HepG2 (cell line): Measurements from ENCODE around the gene EDN3. TPM values are rescaled to one million over a fixed set of nuclear protein-coding genes. Genes with fewer than 3 reads are reported as not detected.

Experiments
- ATAC-seq: fragments of 200-7000 bp; cut with Tn5 transposase; 3 replicates; pipeline ENCODE4 v1.9.1; 2020; ENCODE audit warnings: mild to moderate bottlenecking, moderate library complexity
- BruUV-seq: library from RNA; stranded (reverse); fragments of 400-500 nt; replicated peaks from 2 replicates; lab custom pipeline; 2021; lab: Mats Ljungman, UMichigan
- CTCF ChIA-PET: fragments of 300-600 bp; formaldehyde crosslinking; extraction: SDS; loops from one replicate; lab custom pipeline; 2021; ENCODE audit warnings: low total read pairs, inconsistent platforms, low intra/inter-chr PET ratio; lab: Yijun Ruan, JAX
- POLR2A ChIA-PET: fragments of 350-600 bp; sonication (Branson Sonifier 250); formaldehyde crosslinking; loops from one replicate; lab custom pipeline; 2020; ENCODE audit warnings: antibody characterized with exemption, inconsistent platforms; lab: Yijun Ruan, JAX
- DNase-seq: peaks from one replicate; pipeline ENCODE4 v3.0.0-alpha.2; 2015; ENCODE audit warnings: low spot score
- FAIRE-seq: peaks from 3 replicates; lab custom pipeline; 2011; peaks lifted over from hg19 to GRCh38; lab: Jason Lieb, UNC
- H2AFZ ChIP-seq: one replicate; pipeline ENCODE4 v1.6.1; 2011; ENCODE audit warnings: low read length, inconsistent platforms
- H3K27ac ChIP-seq: fragments of 300-600 bp; 3 replicates; pipeline ENCODE4 v1.8.0; 2011; ENCODE audit warnings: mixed run types, mild to moderate bottlenecking, mixed read lengths, low read length, inconsistent platforms; ENCODE audit not compliant: insufficient read depth; ENCODE audit errors: extremely low read length
- H3K27me3 ChIP-seq, 2 experiments: fragments of 200-600 bp in 1 of 2; 2 replicates in 1 of 2; 3 replicates in 1 of 2; pipeline versions ENCODE4 v1.6.0 to v1.8.0; 2011; ENCODE audit warnings: low read length in 2 of 2, mild to moderate bottlenecking in 2 of 2, moderate library complexity in 2 of 2, inconsistent platforms in 1 of 2; ENCODE audit not compliant: insufficient read depth in 2 of 2, control insufficient read depth in 1 of 2
- H3K36me3 ChIP-seq, 2 experiments: fragments of 200-600 bp in 1 of 2; replicated peaks in 1 of 2; 2 replicates in 1 of 2; 3 replicates in 1 of 2; pipeline versions ENCODE4 v1.5.1 to v1.8.0; 2011; ENCODE audit warnings: low read length in 2 of 2, inconsistent platforms in 1 of 2; ENCODE audit not compliant: insufficient read depth in 2 of 2, control insufficient read depth in 1 of 2
- H3K4me1 ChIP-seq: 2 replicates; pipeline ENCODE4 v1.5.1; 2012; ENCODE audit warnings: low read length, inconsistent platforms; ENCODE audit not compliant: insufficient read depth
- H3K4me2 ChIP-seq: 2 replicates; pipeline ENCODE4 v1.6.0; 2011; ENCODE audit warnings: low read depth, low read length, inconsistent platforms
- H3K4me3 ChIP-seq, 3 experiments: fragments of 200-600 bp in 1 of 3; sonication (generic), shearing (Covaris generic) in 1 of 3; replicated peaks in 1 of 3; 2 replicates each; pipeline ENCODE4 v1.5.1; 2011 to 2016; ENCODE audit warnings: low read length in 3 of 3, inconsistent platforms in 2 of 3, low read depth in 2 of 3, mild to moderate bottlenecking in 2 of 3, control low read depth in 1 of 3, mixed read lengths in 1 of 3; ENCODE audit not compliant: insufficient read depth in 1 of 3
- H3K79me2 ChIP-seq: one replicate; pipeline ENCODE4 v1.6.1; 2011; ENCODE audit warnings: low read length, inconsistent platforms; ENCODE audit not compliant: insufficient read depth
- H3K9ac ChIP-seq: 2 replicates; pipeline ENCODE4 v1.6.0; 2011; ENCODE audit warnings: mild to moderate bottlenecking, low read depth, low read length, inconsistent platforms; ENCODE audit not compliant: insufficient read depth
- H3K9me3 ChIP-seq: 2 replicates; pipeline ENCODE4 v1.5.1; 2012; ENCODE audit warnings: mild to moderate bottlenecking, low read length
- H4K20me1 ChIP-seq: 2 replicates; pipeline ENCODE4 v1.6.0; 2011; ENCODE audit warnings: inconsistent platforms, mild to moderate bottlenecking, low read length, moderate library complexity; ENCODE audit not compliant: insufficient read depth
- ATF7 ChIP-seq, 2 experiments: fragments of 450-650 bp in 1 of 2; sonication (generic) in 1 of 2; formaldehyde crosslinking in 1 of 2; IDR thresholded peaks; 2 replicates each; pipeline versions ENCODE4 v1.4.0 to v1.6.1; 2016 to 2020; ENCODE audit warnings: antibody characterized with exemption in 1 of 2, mild to moderate bottlenecking in 1 of 2, missing genetic modification reagents in 1 of 2
- GMEB1 ChIP-seq: sonication (generic); formaldehyde crosslinking; IDR thresholded peaks from 2 replicates; pipeline ENCODE4 v1.5.1; 2020; ENCODE audit warnings: missing genetic modification reagents, mild to moderate bottlenecking, borderline replicate concordance
- LRRFIP1 ChIP-seq: sonication (generic); formaldehyde crosslinking; conservative IDR thresholded peaks from 2 replicates; pipeline ENCODE4 v1.4.0; 2020; ENCODE audit warnings: missing genetic modification reagents
- PHF5A ChIP-seq: IDR thresholded peaks from one replicate; pipeline ENCODE4 v1.6.1; 2018; ENCODE audit warnings: low read depth, missing genetic modification reagents; ENCODE audit not compliant: unreplicated experiment
- SPEN ChIP-seq: sonication (generic); formaldehyde crosslinking; IDR thresholded peaks from 2 replicates; pipeline ENCODE4 v1.5.1; 2020; ENCODE audit warnings: low read depth, mild to moderate bottlenecking, missing genetic modification reagents
- TFDP1 ChIP-seq: IDR thresholded peaks from 2 replicates; pipeline ENCODE4 v1.6.1; 2016; ENCODE audit warnings: missing compliant biosample characterization, missing genetic modification reagents, borderline replicate concordance
- TOPORS ChIP-seq: sonication (generic); formaldehyde crosslinking; IDR thresholded peaks from 2 replicates; pipeline ENCODE4 v1.8.0; 2023; ENCODE audit warnings: mild to moderate bottlenecking, missing genetic modification reagents
- ZNF280B ChIP-seq: sonication (generic); formaldehyde crosslinking; IDR thresholded peaks from 2 replicates; pipeline ENCODE4 v1.5.0; 2020; ENCODE audit warnings: missing genetic modification reagents, mild to moderate bottlenecking, borderline replicate concordance
- ZNF687 ChIP-seq: sonication (generic); formaldehyde crosslinking; IDR thresholded peaks from 2 replicates; pipeline ENCODE4 v1.5.1; 2020; ENCODE audit warnings: mild to moderate bottlenecking, missing genetic modification reagents, moderate library complexity
- ZSCAN9 ChIP-seq: IDR thresholded peaks from 2 replicates; pipeline ENCODE4 v1.6.1; 2016; ENCODE audit warnings: borderline replicate concordance
- WGBS: methylation state at CpG from one replicate; pipeline ENCODE4 v1.1.6; 2017; ENCODE audit warnings: low lambda C conversion rate; 5-methylcytosine and 5-hydroxymethylcytosine counted together
- in situ Hi-C: cut with HindIII; loops from 2 replicates; pipeline ENCODE4 v1.10.0; 2017; ENCODE audit warnings: low pct_unique_long_range_greater_than_20kb; ENCODE audit not compliant: extremely low pct_ligation_motif_present
- intact Hi-C: fragments of 100-400 bp; cut with micrococcal nuclease; formaldehyde crosslinking; loops from one replicate; pipeline ENCODE4 v1.10.0; 2022; ENCODE audit not compliant: unreplicated experiment
- polyA plus RNA-seq, 8 experiments: library from polyadenylated mRNA; depleted of rRNA in 3 of 8; stranded (reverse) in 7 of 8; unstranded in 1 of 8; fragments of >200 nt; fragmentation: Illumina TruSeq in 4 of 8; extraction: Trizol in 4 of 8; gene quantifications; 2 replicates each; pipeline versions ENCODE4 v1.2.1 to v1.2.3, GENCODE V29; 2011 to 2016; ENCODE audit warnings: low read depth in 4 of 8, missing spikeins in 1 of 8, mixed read lengths in 1 of 8; ENCODE audit not compliant: insufficient read depth in 1 of 8
- total RNA-seq, 5 experiments: library from RNA; depleted of rRNA; stranded (reverse); fragments of >200 nt; fragmentation: Illumina TruSeq; extraction: Trizol; gene quantifications; 2 replicates each; pipeline ENCODE4 v1.2.3, GENCODE V29; 2016; ENCODE audit warnings: low read depth in 1 of 5

EDN3 gene
- total and polyA plus RNA-seq, 2 of the 13 experiments (the other 11 are each of a cell fraction or from before 2014, with no cell fraction given): not detected

GRCh38 chr20:59314997-59315396, 14.6 kb downstream of the EDN3 start:
- Histone ChIP-seq H3K9ac (no peak overlapping the region), H3K79me2 (no peaks in the 10 kb centered on the region), H3K27ac (no peak overlapping the region), H3K4me1 (no peaks in the 10 kb centered on the region), H3K36me3 (no peaks in the 10 kb centered on the region), H3K9me3 (no peaks in the 10 kb centered on the region), H3K4me3 (no peak overlapping the region), H3K4me2 (no peak overlapping the region), H4K20me1 (no peaks in the 10 kb centered on the region), H2AFZ (no peak overlapping the region), H3K27me3 (peaks cover 2 to 9% of the 10 kb centered on the region in 2 experiments; a peak in 2 of 5 replicates)
- no peak for DNase-seq
- in situ Hi-C loops: no loop called here
- ChIA-PET CTCF (no interaction called here), POLR2A (no interaction called here)
- ATAC-seq: no peak
- no peak for FAIRE-seq
- intact Hi-C loops: no loop called here
- TF ChIP-seq PHF5A (no peak), LRRFIP1 (CRISPR knock-in tag) (no peak), TOPORS (CRISPR knock-in tag) (no peak), ZSCAN9 (no peak), GMEB1 (CRISPR knock-in tag) (no peak), TFDP1 (CRISPR knock-in tag) (no peak), ZNF280B (CRISPR knock-in tag) (no peak), SPEN (CRISPR knock-in tag) (no peak), ATF7 (IDR thresholded peaks at IDR 0.05) (no peak), ATF7 (CRISPR knock-in tag; IDR thresholded peaks at IDR 0.05) (no peak), ZNF687 (CRISPR knock-in tag) (no peak)
- no TSS peak for BruUV-seq
- WGBS: 22% methylated on average over 2 of the region's 2 CpGs
